ENCODE data around the gene LHB.
"Not testable (repeated sequence)": the region's sequence is repeated elsewhere in the genome, so short reads cannot be mapped to it uniquely, and the experiment has no call there.

LHB gene

GRCh38 chr19:49017041-49017665, at the start of gene LHB:
LHB (minus strand) TSS chr19:49017091; CDS start chr19:49017081, 10 bp downstream.
- no peak for DNase-seq (ENCODE audit: low spot score)

DNA sequence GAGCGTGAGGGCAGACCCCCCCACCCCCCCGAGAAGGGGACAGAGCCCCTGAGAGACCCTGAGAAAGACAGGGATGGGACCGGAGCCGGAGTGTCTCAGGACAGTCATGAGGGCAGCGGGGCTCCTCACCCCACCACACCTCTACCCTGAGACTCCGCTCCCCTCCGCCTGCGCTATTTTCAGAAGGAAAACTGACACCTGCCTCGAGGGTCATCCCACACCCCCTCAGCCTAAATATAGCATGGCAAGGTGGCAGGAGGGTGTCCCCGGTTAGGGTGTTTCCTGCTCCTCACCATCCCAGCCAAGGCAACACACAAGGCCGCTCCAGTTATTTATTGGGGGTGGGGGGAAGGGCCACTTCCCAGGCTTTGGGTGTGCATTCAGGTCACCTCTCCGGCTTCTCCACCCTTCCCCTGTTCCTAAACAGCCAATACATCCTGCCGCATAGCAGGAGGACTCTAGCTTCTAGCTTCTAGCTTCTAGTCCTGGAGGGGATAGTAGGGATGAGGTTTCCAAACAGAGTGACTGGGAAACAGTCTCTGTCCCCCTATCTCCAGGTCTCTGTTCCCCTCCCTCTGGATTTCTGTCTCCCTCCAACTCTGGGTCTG, 49.1 kb upstream of the LHB start:
- no peak for DNase-seq (ENCODE audit: low spot score)

DNA sequence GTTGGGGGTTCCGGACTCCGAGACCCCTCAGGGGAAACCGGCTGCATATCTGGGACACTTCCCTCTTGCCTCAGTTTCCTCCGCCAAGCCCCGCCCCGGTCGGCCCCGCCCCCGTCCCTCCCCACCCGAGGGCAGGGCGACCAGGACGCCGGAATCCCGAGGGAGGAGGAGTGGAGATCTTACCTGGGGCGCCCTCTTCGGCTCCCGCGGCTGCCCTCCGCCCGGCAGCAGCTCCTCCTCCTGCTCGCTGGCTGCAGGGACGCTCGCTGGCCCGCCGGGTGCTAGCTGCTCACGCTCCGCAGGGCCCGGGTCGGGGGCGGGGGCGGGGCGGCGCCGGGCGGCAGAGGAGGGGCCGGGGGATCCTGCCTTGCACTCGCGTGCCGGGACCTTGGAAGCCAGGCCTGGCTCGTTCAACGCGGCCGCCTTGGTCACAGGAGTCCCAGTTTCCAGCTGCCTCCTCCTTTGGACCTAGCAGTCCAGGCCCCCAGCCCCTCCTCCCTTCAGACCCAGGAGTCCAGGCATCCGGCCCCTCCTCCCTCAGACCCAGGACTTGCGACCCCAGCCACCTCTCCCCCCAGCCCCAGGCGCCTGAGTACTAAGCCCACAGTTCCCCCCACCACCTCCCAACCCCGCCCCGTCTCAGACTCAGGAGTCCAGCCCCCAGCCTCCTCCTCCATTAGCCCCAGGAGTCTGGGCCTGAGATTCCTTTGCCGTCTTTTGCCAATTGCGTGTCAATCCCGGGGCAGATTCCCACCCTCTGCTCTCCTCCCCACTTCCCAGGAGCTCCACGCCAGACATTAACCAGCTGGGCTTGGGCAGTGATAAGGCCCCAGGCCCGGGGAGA, 48.1 kb upstream of the LHB start, which contains the start of gene NTF4:
TSS of gene NTF4 (minus strand) at position 51 of the 844 bp plus-strand sequence. CDS start 2,821 bp downstream, outside the sequence.
- no peak for DNase-seq (ENCODE audit: low spot score)

DNA sequence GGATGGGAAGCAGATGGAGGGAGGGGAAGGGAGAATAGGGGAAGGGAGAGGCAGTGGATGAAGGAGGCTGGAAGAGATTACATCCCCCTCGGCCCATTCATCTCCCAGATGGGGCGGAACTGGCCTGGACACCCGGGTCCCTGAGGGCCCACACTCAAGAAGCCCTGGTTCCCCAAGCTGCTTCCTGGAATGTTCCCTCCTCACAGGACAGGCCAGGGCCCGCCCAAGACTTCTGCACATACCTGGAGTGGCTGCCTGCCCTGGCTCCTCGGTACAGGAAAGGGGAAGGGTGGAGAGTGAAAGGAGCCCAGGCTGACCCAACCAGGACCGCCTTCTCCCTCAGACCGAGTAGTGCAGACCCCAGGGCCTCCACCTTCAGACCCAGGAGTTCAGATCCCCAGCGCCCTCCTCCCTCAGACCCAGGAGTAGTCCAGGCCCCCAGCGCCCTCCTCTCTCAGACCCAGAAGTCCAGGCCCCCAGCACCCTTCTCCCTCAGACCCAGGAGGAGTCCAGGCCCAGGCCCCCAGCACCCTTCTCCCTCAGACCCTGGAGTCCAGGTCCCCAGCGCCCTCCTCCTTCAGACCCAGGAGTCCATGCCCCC, 47.2 kb upstream of the LHB start:
- DNase-seq (ENCODE audit: low spot score) = no peak

GRCh38 chr19:49061445-49061844, 44.6 kb upstream of the LHB start:
- DNase-seq (ENCODE audit: low spot score) = no peak

DNA sequence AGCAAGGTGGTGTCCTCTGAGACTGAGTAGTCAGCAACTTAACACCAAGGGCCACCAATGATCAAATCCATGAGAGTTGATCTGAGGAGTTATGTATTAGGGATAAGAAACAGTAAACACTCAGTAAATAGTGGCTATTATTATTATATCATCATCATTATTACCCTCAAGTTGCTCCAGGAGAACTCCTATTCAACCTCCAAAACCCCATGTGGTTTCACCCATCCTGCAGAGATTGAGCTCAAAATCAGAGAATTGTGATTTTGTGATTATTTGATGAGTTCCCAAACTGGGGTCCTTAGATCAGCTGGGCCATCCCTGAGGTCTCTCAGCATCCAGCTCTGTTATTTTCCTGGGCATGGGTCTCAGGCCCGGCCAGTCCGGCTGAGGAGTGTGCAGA, 44.1 kb upstream of the LHB start:
- DNase-seq (ENCODE audit: low spot score) = no peak

GRCh38 chr19:49059053-49059452, 42.2 kb upstream of the LHB start:
- no peak for DNase-seq (ENCODE audit: low spot score)

DNA sequence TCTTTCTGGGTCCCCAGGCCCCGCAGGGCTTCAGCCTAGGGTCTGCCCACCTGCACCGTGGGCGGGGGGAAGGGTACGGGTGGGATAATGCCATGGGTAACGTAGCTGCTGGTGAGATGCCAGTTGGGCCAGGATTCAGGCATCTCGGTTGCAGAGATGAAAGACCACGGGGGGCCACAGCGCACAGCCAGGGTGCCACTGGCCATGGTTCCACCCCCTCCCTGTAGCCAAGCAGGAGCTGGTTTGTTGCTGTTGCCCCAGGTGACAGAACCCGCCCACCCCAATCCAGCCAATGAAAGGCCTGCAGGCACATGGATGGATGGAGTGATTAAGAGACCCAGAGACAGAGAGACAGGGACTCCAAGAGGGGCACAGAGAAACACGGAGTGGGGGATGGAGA, 41.7 kb upstream of the LHB start:
- no peak for DNase-seq (ENCODE audit: low spot score)

DNA sequence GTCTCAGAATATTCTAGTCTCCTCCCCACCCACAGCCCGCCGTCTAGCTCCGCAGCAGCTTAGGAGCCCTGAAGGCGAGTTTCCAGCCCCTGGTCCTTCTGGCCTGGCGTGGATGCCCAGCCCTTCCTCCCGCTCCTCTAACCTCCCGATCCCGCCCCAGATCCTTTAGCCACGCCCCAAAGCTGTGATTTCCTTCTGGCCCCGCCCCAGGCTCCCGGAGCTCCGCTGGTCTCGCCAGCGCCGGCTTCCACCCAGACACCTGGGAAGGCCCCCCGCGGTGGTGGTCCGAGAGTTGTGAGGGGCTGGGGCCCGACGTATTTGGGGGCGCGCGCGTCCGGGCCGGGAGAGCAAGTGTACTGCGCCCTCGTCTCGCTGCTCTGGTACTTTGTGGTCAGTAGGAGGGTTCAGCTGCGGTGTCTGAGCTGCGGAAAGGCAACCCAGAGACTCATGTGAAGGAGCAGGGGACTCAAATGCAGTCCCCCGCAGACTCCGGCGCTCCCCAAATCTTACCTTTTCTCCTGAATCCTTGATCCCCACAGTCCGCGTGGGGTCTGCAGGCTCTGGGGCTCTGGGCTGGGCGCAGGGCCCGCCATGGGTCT, 40.8 kb upstream of the LHB start, which contains the start of gene CGB7:
TSS of gene CGB7 (minus strand) at position 114 of the 599 bp plus-strand sequence. CDS start 2,374 bp downstream, outside the sequence.
- DNase-seq (ENCODE audit: low spot score) = peak; percentile 6

DNA sequence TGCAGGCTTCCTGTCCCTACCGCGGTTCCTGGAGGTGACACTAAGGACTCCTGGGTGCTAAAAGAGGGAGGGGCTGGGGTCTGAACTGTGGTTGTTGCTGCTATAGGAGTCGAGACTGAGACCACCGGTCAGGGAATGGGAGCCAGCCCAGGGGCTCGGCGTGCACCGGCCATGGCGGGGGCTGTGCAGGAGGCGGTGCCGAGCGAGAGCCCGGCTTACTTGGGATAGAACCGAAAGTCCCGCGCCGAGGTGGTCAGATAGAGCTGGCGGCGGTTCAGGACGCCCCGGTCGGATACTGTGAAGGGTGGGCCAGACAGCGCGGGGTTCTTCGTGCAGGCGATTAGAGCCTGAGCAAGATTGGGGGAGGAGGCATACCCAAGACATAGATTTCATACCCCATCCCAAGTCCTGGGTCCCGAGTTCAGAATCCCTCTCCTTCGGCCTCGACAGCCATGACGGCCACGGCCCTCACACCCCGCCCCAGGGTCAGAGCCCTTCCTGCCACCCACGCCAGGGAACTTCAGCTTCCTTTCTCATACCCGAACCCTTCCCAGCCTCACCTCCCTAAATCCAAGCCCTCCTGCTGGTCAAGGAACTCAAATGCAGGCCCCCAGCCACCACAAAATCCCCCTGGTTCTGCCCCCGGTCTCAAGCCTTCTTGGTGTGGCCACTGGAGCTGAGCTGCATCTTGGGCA, 40.2 kb upstream of the LHB start:
- DNase-seq (ENCODE audit: low spot score) = not testable (repeated sequence)

DNA sequence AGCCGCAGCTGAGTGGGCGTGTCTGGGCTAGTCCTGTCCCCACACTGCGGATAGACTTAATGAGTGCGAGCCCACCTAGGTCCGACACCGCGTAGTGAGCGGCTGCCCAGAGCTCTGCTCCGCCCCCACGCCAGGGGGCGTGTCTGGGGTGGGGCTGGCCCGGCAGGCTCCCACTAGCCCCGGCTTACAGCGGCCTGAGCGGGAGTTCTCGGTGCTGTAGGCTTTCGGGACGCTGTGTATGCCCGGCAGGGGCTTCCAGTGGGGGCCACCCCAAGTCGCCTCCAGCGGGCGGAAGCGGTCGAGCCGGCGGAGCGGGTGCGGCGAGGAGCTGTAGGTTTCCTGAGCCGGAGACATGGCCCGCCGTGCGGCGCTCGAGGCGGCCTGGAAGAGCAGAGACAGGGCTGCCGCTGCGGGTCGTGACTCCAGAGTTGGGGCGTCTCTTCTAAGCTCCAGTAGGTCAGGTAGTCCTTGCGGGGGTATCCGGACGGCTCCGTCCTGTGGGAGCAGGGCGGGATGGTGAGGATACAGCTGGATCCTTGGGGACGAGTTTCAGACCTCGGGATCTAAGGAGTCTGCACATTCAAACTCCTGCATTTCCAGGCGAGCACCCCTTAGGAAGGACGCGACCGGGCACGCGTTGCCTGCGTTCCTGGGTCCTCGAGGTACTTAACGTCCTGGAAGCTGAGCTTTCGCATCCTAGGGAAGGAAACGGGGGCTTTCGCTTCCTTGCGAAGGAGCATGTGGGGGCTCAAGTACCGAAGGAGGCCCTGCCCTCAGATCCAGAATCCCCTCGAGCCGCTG, 39.4 kb upstream of the LHB start:
- DNase-seq (ENCODE audit: low spot score) = peak; percentile 10

GRCh38 chr19:49050376-49051033, 33.6 kb upstream of the LHB start:
- not testable (repeated sequence) for DNase-seq (ENCODE audit: low spot score)

DNA sequence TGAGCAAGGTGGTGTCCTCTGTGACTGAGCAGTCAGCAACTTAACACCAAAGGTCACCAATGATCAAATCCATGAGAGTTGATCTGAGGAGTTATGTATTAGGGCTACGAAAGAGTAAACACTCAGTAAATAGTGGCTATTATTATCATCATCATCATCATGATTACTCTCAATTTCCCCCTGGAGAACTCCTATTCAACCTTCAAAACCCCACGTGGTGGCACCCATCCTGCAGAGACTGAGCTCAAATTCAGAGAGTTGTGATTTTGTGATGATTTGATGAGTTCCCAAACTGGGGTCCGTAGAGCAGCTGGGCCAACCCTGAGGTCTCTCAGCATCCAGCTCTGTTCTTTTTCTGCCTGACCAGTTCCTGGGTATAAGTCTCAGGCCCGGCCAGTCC, 32.9 kb upstream of the LHB start:
- DNase-seq (ENCODE audit: low spot score) = not testable (repeated sequence)

GRCh38 chr19:49049011-49049410, 32.1 kb upstream of the LHB start, which contains the start of gene CGB8:
CGB8 (minus strand) TSS chr19:49049111; CDS start chr19:49048739, 372 bp downstream.
- DNase-seq (ENCODE audit: low spot score) = not testable (repeated sequence)

DNA sequence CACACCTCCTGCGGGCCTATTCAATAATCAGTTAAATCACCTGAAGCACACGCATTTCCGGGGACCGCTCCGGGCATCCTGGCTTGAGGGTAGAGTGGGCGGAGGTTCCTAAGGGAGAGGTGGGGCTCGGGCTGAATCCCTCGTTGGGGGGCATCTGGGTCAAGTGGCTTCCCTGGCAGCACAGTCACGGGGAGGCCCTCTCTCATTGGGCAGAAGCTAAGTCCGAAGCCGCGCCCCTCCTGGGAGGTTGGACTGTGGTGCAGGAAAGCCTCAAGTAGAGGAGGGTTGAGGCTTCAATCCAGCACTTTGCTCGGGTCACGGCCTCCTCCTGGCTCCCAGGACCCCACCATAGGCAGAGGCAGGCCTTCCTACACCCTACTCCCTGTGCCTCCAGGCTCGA, 26.7 kb upstream of the LHB start, which contains the start of gene CGB5:
TSS of gene CGB5 (plus strand) at position 301 of the 400 bp plus-strand sequence. CDS start 362 bp downstream, outside the sequence.
- not testable (repeated sequence) for DNase-seq (ENCODE audit: low spot score)

GRCh38 chr19:49042666-49043065, 25.8 kb upstream of the LHB start:
- DNase-seq (ENCODE audit: low spot score) = not testable (repeated sequence)

GRCh38 chr19:49042177-49042576, 25.3 kb upstream of the LHB start:
- no peak for DNase-seq (ENCODE audit: low spot score)

DNA sequence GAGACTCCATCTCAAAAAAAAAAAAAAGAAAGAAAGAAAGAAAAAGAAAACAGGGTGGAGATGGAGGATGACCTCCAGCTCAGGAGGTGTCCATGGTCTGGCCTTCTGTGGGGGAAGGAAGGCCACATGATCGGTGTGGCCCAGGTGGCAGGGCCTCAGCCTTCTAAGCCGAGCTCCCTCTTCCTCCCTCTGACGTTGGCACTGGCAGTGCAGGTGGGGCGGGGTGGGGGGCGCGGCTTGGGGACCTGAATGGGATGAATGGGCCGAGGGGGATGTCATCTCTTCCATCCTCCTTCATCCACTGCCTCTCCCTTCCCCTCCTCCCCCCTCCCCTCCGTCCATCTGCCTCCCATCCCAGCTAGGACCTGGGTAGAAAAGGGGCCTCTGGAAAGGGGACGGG, 22.8 kb upstream of the LHB start:
- not testable (repeated sequence) for DNase-seq (ENCODE audit: low spot score)

DNA sequence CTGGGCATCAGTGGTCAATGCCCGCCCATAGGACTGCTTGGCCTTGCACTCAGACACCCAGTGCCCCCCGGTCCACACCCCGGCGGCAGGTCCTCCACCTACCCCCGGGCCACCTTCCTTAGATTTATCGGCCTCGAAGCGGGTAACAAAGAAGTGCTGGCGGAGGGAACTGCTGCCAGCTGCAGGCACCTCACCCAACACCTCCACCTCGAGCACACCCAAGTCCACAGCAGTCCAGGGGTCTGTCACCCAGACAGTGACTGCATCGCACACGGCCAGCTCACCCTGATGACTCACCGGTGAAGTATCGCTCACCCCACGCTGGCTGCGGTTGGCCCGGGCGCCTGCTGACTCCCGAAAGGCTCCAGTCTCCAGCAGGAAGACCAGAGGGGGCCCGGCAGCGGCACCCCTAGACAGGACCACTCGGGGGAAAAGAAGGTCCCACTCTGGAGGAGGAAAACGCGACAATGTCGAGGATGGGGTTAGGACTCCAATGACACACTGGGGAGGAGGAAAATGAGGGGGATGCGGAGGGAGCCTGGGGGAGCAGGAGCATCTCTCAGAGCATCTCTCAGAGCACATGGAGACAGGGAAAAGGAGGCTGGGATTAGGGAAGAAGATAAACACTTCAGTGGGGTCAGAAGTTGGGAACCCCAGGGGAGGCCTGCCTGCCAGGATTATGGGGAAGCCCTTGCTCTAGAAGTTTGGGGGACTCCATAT, 21.8 kb upstream of the LHB start:
- DNase-seq (ENCODE audit: low spot score) = not testable (repeated sequence)

All from globus pallidus (tissue), 1 donor.